ENCODE measurements around the gene BEND5. TPM values are rescaled to one million over a fixed set of nuclear protein-coding genes. Genes with fewer than 3 reads are reported as not detected.

Gene BEND5
- total and polyA plus RNA-seq, 2 of the 8 experiments (the other 6 are each of a cell fraction or from before 2014, with no cell fraction given), result 3.8 to 7.5 TPM

DNA sequence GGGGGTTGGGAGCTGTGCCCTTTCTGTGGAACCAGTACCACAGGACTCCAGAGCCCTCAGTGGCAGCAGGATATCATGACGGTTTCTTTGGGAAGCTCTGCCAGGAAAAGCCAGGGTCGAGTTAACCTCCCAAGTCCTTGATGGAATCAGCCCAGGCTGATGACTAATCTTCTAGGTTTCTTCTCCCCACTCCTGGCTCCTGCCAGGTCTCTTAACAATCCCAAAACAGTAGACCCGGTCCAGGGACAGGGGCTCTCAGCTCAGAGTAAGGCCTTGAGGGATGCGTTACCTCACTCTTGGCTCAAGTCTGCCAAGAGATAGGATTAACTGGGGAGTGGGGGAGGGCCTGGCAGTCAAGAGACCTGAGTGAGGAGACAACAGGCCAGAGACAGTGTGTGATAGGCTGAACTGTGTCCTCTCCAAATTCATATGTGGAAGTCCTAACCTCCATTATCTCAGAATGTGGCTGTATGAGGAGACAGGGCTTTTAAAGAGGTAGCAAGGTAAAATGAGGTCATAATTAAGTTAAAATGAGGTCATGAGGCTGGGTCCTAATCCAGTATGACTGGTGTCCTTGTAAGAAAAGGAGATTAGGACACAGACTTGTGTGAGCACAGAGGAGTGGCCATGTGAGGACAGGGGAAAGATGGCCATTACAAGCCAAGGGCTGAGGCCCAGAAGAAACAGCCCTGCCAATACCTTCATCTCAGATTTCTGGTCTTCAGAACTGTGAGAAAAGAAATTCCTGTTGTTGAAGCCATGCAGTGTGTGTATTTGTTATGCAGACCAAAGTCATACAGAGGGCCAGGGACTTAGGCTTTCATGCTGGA is 95.0 kb downstream of the BEND5 start (continued):
- TF ChIP-seq TAF1 (IDR thresholded peaks at IDR 0.05; ENCODE audit: low read depth, low read length) (no peak), JUN (IDR thresholded peaks at IDR 0.05; ENCODE audit: low read depth, low read length) (no peak), MAFK (IDR thresholded peaks at IDR 0.05; ENCODE audit: low read depth, low read length) (no peak), FOSL1 (IDR thresholded peaks at IDR 0.05; ENCODE audit: insufficient read depth, low read depth, low read length) (no peak), SIRT6 (IDR thresholded peaks at IDR 0.05; ENCODE audit: low read length) (no peak), CREB1 (IDR thresholded peaks at IDR 0.05) (no peak), EP300 (IDR thresholded peaks at IDR 0.05; ENCODE audit: borderline replicate concordance in 1 of 2, low read depth in 2 of 2, low read length in 2 of 2) (no peak)
- TF ChIP-seq, protein P1, sequence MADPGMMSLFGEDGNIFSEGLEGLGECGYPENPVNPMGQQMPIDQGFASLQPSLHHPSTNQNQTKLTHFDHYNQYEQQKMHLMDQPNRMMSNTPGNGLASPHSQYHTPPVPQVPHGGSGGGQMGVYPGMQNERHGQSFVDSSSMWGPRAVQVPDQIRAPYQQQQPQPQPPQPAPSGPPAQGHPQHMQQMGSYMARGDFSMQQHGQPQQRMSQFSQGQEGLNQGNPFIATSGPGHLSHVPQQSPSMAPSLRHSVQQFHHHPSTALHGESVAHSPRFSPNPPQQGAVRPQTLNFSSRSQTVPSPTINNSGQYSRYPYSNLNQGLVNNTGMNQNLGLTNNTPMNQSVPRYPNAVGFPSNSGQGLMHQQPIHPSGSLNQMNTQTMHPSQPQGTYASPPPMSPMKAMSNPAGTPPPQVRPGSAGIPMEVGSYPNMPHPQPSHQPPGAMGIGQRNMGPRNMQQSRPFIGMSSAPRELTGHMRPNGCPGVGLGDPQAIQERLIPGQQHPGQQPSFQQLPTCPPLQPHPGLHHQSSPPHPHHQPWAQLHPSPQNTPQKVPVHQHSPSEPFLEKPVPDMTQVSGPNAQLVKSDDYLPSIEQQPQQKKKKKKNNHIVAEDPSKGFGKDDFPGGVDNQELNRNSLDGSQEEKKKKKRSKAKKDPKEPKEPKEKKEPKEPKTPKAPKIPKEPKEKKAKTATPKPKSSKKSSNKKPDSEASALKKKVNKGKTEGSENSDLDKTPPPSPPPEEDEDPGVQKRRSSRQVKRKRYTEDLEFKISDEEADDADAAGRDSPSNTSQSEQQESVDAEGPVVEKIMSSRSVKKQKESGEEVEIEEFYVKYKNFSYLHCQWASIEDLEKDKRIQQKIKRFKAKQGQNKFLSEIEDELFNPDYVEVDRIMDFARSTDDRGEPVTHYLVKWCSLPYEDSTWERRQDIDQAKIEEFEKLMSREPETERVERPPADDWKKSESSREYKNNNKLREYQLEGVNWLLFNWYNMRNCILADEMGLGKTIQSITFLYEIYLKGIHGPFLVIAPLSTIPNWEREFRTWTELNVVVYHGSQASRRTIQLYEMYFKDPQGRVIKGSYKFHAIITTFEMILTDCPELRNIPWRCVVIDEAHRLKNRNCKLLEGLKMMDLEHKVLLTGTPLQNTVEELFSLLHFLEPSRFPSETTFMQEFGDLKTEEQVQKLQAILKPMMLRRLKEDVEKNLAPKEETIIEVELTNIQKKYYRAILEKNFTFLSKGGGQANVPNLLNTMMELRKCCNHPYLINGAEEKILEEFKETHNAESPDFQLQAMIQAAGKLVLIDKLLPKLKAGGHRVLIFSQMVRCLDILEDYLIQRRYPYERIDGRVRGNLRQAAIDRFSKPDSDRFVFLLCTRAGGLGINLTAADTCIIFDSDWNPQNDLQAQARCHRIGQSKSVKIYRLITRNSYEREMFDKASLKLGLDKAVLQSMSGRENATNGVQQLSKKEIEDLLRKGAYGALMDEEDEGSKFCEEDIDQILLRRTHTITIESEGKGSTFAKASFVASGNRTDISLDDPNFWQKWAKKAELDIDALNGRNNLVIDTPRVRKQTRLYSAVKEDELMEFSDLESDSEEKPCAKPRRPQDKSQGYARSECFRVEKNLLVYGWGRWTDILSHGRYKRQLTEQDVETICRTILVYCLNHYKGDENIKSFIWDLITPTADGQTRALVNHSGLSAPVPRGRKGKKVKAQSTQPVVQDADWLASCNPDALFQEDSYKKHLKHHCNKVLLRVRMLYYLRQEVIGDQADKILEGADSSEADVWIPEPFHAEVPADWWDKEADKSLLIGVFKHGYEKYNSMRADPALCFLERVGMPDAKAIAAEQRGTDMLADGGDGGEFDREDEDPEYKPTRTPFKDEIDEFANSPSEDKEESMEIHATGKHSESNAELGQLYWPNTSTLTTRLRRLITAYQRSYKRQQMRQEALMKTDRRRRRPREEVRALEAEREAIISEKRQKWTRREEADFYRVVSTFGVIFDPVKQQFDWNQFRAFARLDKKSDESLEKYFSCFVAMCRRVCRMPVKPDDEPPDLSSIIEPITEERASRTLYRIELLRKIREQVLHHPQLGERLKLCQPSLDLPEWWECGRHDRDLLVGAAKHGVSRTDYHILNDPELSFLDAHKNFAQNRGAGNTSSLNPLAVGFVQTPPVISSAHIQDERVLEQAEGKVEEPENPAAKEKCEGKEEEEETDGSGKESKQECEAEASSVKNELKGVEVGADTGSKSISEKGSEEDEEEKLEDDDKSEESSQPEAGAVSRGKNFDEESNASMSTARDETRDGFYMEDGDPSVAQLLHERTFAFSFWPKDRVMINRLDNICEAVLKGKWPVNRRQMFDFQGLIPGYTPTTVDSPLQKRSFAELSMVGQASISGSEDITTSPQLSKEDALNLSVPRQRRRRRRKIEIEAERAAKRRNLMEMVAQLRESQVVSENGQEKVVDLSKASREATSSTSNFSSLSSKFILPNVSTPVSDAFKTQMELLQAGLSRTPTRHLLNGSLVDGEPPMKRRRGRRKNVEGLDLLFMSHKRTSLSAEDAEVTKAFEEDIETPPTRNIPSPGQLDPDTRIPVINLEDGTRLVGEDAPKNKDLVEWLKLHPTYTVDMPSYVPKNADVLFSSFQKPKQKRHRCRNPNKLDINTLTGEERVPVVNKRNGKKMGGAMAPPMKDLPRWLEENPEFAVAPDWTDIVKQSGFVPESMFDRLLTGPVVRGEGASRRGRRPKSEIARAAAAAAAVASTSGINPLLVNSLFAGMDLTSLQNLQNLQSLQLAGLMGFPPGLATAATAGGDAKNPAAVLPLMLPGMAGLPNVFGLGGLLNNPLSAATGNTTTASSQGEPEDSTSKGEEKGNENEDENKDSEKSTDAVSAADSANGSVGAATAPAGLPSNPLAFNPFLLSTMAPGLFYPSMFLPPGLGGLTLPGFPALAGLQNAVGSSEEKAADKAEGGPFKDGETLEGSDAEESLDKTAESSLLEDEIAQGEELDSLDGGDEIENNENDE (IDR thresholded peaks at IDR 0.05; ENCODE audit: insufficient replicate concordance, low read length), result no peak
- TF ChIP-seq, protein P2, sequence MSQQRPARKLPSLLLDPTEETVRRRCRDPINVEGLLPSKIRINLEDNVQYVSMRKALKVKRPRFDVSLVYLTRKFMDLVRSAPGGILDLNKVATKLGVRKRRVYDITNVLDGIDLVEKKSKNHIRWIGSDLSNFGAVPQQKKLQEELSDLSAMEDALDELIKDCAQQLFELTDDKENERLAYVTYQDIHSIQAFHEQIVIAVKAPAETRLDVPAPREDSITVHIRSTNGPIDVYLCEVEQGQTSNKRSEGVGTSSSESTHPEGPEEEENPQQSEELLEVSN (IDR thresholded peaks at IDR 0.05), result no peak

Measured in H1 (cell line).